ENCODE measurements around the gene DNLZ. TPM values are rescaled to one million over a fixed set of nuclear protein-coding genes. Genes with fewer than 3 reads are reported as not detected.

Gene DNLZ
- 23.0 to 44.2 TPM (median 39.4 TPM) in 5 replicates for total RNA-seq (2022; extraction: Qiagen RNA extraction; ENCODE audit: low read depth)

GRCh38 chr9:136363106-136363948 lies at the start of gene DNLZ:
Gene DNLZ, minus strand, starts transcription at chr9:136363744. Its CDS starts 30 bp downstream, at chr9:136363714.

GRCh38 chr9:136410500-136411287 lies 47.1 kb upstream of the DNLZ start, which contains the start of the genes ENTR1 and PMPCA:
Gene ENTR1, minus strand, starts transcription at chr9:136410614. Its CDS starts 217 bp downstream, at chr9:136410397.
Gene PMPCA, plus strand, starts transcription at chr9:136410658. Its CDS starts 11 bp downstream, at chr9:136410669.

GRCh38 chr9:136400038-136400834 lies 36.7 kb upstream of the DNLZ start, which contains the start of gene SNAPC4:
Gene SNAPC4, minus strand, starts transcription at chr9:136400170. Its CDS starts 1,742 bp downstream, at chr9:136398428.

GRCh38 chr9:136373300-136374182 lies 10.0 kb upstream of the DNLZ start, which contains the start of gene CARD9:
Gene CARD9, minus strand, starts transcription at chr9:136373669. Its CDS starts 1,591 bp downstream, at chr9:136372078.

GRCh38 chr9:136327304-136327974 lies 36.1 kb downstream of the DNLZ start, which contains the start of gene GPSM1:
Gene GPSM1, plus strand, starts transcription at chr9:136327539. Its CDS starts 157 bp downstream, at chr9:136327696.

Other genes starting within 250 kb of the DNLZ start
- gene TMEM250, start 244.9 kb downstream of the DNLZ start, total RNA-seq (2022; extraction: Qiagen RNA extraction; ENCODE audit: low read depth), result 32.6 to 51.5 TPM (median 44.6 TPM) in 5 replicates
- 0.07 to 0.14 TPM (median 0.11 TPM) in 4 of 5 replicates, not detected in the other for gene LHX3, start 158.6 kb downstream of the DNLZ start, total RNA-seq (2022; extraction: Qiagen RNA extraction; ENCODE audit: low read depth)
- gene QSOX2, start 117.9 kb downstream of the DNLZ start, total RNA-seq (2022; extraction: Qiagen RNA extraction; ENCODE audit: low read depth), result 24.9 to 31.0 TPM (median 28.7 TPM) in 5 replicates
- gene CCDC187, start 59.6 kb downstream of the DNLZ start, total RNA-seq (2022; extraction: Qiagen RNA extraction; ENCODE audit: low read depth), result 0.01 to 0.03 TPM (median 0.01 TPM) in 3 of 5 replicates, not detected in the others
- 8.4 to 13.6 TPM (median 10.7 TPM) in 5 replicates for gene GPSM1, start 36.2 kb downstream of the DNLZ start, total RNA-seq (2022; extraction: Qiagen RNA extraction; ENCODE audit: low read depth)
- gene CARD9, start 9.9 kb upstream of the DNLZ start, total RNA-seq (2022; extraction: Qiagen RNA extraction; ENCODE audit: low read depth), result 0.42 to 1.9 TPM (median 0.95 TPM) in 5 replicates
- 11.4 to 14.3 TPM (median 13.5 TPM) in 5 replicates for gene SNAPC4, start 36.4 kb upstream of the DNLZ start, total RNA-seq (2022; extraction: Qiagen RNA extraction; ENCODE audit: low read depth)
- 65.7 to 78.4 TPM (median 75.3 TPM) in 5 replicates for gene ENTR1, start 46.9 kb upstream of the DNLZ start, total RNA-seq (2022; extraction: Qiagen RNA extraction; ENCODE audit: low read depth)
- gene PMPCA, start 46.9 kb upstream of the DNLZ start, total RNA-seq (2022; extraction: Qiagen RNA extraction; ENCODE audit: low read depth), result 70.4 to 109 TPM (median 79.7 TPM) in 5 replicates
- 11.7 to 21.4 TPM (median 19.0 TPM) in 5 replicates for gene INPP5E, start 76.1 kb upstream of the DNLZ start, total RNA-seq (2022; extraction: Qiagen RNA extraction; ENCODE audit: low read depth)
- 49.9 to 62.1 TPM (median 59.2 TPM) in 5 replicates for gene SEC16A, start 119.3 kb upstream of the DNLZ start, total RNA-seq (2022; extraction: Qiagen RNA extraction; ENCODE audit: low read depth)
- gene NOTCH1, start 182.3 kb upstream of the DNLZ start, total RNA-seq (2022; extraction: Qiagen RNA extraction; ENCODE audit: low read depth), result 7.0 to 13.1 TPM (median 10.8 TPM) in 5 replicates